Skin of body (tissue), 2 donors: Measurements from ENCODE around the gene MAPK11. TPM values are rescaled to one million over a fixed set of nuclear protein-coding genes. Genes with fewer than 3 reads are reported as not detected.

ENCODE experiments used
- DNase-seq: peaks from one replicate; lab custom pipeline; 2025; lab: John Stamatoyannopoulos, UW
- total RNA-seq: library from RNA; depleted of rRNA; stranded (reverse); fragments of >200 nt; gene quantifications from one replicate; pipeline ENCODE4 v1.2.3, GENCODE V29; 2014

MAPK11 gene
- 5.2 TPM for total RNA-seq

DNA sequence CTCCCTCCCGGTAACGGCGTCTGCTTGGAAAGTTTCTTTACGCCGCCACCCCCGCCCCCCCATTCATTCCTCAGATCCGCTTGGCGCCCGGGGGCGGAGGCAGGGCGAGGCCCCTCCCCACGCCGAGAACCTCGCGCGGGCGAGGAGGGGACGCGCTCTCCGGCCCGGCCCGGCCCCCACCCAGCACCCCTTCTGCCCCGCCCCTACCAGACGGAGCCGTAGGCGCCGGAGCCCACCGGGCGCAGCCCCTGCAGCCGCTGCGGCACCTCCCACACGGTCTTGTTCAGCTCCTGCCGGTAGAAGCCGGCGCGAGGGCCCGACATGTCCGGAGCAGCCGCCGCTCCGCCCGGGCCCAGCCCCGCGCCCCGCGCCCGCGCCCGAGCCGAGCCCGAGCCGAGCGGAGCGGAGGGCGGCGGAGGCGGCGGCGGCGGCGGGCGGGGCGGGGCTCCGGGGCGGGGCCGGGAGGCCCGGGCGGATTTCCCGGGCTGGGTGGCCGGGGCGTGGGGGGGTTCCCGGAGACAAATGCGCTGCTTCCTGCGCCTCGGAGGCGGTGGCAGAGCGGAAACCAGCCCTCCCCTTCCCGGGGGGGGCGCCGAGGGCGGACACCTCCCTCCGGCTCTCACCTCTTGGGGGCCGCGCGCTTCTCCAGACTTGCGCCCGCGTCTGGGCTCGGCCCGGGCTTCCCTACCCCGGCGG is at the start of gene MAPK11:
TSS of gene MAPK11 (minus strand) at position 411 of the 696 bp plus-strand sequence. CDS start at position 323, 88 bp downstream.
- DNase-seq: no peak

DNA sequence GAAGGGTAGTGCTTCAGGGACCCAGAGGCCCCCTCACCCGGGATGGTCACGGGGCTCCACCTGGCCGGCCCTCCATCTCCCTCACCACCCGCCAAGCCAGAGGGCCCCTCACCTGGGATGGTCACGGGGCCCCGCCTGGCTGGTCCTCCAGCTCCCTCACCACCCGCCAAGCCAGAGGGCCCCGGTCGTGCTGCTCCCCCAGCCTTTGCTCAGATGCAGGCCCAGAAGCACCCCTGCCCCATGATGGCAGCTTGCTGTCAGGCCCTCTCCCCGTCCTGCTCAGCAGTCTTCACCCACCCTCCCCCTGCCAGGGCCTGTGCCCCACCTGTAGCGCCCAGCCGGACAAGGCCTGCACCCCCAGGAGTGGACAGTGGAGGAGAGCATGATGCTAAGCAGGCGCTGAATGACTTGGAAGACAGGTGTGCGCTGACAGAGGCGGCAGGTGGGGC is 49.3 kb upstream of the MAPK11 start:
- DNase-seq: no peak

DNA sequence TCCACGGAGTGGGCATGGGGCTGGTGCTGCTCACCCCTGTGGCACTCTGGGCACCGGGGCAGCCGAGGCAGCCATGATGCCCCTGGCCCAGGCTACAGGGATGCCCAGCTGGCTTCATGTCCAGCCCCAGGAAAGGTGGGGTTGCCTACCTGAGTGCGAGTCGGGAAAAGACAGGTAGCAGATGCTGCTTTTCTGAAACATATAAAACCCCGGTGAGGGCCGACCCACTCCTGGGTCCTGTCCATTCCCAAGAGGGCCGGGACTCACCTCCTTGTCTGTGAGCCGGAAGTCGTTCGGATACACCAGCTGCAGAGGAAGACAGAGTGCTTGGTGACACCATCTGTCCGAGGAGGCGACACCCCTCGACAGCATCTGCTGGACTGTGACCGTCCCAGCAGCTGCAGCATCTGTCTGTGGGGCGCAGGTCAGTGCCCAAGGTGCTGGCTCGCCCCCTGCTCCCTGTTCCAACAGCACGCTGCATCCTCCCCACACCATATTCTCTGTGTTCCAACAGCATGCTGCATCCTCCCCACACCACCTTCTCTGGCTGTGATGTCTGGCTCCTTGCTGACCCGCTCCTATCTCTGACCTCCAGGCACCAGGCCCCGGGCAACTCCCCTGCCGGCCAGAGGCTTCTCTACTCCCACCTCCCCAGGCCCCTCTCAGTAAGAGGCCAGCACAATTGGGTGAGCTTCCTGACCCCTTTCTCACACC is 48.7 kb upstream of the MAPK11 start:
- no peak for DNase-seq

DNA sequence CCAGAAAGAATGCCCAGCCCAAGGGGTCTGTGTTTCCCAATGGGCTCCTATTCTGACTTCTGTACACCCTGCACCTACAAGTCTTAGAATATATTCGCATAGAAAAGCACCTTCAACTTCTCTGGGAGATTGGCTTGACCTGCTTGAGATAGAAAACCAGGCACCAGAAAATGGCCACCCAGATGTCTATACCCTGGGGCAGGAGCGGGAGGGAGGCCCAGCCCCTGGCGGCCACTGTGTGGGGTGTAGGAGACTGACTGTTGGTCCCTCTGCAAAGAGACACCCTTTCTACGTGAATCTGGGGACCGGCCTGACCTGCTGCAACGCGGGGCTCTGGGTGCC is 48.1 kb upstream of the MAPK11 start:
- DNase-seq: no peak

DNA sequence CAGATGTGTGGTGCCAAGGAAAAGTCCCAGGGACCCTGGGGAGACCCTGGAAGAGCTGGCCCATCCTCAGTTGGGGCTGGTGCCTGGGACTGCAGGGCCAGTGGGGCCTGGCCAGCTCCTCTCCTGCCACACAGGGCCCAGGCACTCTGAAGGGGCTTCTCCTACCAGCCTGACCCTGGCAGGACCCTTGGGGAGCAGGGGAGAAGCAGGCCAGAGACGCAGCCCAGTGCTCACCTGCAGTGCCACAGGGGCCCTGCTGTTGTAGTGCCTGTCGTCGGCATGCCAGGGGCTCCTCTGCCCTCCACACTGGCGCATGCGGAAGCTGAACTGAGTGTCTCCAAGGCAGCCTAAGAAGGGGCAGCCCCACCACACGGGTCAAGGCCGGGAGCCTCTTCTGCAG is 47.5 kb upstream of the MAPK11 start:
- DNase-seq: no peak

DNA sequence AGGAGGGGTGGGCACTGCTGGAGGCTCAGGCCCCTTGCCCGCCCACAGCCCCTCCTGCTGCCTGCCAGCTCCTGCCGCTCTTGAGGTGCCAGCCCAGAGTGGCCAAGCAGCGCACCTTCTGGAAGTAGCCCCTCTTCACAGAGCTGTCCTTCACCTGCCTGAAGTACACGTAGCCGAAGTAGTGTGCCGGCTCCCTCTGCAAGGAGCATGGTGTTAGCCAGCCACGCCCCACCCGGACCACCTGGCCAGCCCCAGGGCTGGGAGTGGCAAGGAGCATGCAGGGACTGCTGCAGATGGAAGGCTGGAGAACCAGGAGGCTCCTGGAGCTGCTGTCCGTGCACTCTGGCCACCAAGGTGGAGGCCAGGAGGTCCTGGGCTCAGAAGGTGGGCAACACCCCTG is 47.0 kb upstream of the MAPK11 start:
- DNase-seq: no peak

DNA sequence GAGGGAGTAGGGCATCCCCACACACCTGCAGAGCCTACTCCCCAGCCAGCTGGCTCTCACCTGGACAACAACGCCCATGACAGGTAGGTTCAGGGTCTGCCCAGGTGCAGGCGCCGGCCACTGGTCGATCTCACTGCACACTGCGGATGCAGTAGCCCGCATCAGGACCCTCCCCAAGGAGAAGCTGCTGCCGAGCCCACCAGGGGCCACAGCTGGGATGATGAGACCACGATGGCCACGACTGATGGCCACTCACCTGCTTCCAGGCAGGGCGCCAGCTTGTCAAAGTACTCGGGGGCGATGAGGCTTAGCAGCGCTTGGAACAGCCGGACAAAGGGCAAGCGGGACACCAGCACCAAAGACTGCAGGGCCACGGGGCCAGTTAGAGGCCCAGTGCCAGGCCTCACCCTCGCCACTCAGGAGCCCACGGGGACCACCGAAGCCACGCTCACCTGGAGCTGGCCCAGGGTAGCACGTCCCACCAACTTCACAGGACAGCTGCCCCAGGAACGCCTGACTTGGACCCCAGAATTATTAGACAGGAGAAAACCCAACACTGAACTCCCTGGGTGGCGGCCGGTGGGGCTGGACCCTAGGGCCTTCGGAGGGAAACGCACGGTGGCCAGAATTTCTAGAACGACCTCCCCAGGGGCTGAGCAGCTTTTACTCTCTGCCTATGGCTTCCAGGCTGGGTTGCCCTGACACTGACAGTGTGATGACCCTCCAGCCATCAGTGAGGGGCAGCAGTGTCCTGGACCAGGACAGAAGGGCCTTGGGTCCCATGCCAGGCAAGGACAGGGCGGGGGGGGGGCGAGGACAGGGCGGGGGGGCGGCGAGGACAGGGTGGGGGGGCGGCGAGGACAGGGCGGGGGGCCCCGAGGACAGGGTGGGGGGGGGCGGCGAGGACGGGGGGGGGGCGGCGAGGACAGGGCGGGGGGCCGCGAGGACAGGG is 46.2 kb upstream of the MAPK11 start:
- DNase-seq: no peak

DNA sequence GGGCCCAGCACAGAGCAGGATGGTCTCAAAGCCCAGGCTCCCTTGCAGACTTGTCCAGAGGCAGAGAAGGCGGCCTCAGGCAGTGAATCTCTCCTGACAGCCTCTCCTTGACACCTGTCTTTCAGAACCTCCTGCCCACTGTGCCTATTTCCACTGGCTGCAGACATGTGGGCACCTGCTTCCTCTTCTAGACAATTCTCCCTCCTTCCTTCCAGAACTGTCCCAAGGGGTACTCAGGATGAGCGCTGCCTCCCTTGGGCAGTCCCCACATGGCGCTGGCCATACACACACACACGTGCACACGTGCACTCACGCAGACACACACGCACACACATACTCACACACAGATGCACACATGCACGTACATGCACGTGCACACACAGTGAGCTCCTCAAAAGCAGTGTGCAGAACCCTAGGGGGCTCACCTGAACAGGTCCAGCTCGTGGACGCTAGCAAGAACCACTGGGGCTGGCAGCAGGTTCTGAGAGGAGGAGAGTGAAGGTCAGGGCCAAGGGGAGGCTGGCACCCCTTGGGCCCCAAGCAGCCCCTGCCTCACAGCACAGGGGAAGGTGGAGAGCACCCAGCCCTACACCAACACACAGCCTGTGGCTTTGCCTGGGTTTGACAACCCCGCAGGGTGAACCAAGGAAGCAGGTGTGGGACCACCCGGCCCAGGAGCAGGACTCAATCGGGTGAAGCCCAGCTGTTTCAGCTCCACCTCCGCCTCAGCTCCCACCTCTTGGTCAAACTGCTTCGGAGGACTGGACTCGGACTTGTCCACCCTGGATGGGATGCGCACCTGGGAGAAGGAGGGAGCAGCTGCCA is 45.3 kb upstream of the MAPK11 start:
- DNase-seq: no peak

DNA sequence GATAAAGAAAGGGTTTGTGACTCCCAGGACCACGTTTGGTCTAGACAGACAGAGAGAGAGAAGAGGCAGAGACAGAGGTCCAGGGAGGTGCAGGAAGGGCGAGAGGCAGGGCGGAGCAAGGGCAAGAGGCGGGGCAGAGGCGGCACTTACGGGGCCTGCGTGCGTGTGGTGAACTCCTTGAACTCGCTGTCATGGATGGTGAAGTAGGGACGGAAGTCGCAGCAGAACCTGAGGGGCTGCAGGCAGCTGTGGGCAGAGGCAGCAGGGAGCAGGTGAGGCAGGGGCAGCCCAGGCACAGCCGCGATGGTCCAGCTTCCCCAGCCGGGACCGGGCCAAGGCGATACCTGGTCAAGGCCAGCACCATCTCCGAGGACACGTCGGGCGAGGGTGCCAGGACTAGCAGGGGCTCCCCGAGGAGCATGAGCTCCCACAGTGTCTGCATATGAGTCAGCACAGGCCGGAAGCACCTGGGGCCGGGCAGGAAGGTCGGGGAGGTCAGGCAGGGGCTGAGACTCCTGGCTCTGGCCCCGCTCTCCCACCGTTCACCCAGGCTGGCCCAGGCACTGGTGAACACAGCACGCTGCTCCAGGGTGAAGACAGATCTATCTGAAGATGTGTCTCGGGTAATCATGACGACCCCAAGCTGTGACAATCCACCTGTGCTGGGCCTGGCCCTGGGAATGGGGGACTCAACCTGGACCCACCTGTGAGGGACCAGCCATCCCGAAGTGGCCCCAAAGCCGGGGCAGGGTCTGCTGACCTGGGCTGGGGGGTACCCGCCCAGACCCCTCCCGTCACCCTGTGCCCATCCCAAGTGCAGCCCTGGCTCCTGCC is 44.5 kb upstream of the MAPK11 start:
- DNase-seq: no peak

DNA sequence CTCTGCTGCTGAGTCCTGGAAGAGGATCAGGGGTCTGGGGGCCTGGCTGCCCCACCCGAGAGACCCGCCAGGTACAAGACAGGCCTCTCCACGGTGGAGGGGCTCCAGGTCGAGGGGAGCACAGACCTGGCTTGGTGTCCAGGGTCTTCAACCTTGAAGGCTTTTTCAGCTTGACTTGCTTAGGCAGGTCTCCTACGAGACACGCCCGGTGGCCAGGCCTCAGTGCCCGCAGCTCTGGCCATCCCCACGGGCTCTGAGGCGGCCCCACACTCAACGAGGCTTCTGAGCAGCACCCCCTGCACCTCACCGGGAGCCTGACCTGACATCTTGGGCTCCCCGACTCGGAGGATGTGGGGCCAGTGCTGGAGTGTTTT is 43.9 kb upstream of the MAPK11 start:
- DNase-seq: no peak

DNA sequence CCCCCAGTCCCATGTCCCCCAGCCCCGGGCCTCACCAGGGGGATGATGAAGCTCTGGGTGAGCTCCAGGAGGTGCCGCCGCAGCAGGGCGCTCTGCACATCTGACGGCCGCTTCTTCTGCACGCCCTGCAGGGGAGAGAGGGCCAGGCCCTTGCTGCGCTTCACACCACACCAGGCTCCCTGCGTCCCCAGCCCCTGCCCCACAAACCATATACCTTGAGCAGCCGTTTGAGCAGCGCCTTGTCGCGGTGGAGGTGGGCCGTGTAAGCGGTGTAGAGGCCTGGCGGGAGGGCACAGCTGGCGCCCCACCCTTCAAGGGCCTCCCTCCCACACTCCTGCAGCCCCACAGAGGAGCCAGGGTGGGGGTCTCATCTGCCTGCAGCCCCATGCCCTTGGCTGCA is 43.4 kb upstream of the MAPK11 start:
- no peak for DNase-seq

DNA sequence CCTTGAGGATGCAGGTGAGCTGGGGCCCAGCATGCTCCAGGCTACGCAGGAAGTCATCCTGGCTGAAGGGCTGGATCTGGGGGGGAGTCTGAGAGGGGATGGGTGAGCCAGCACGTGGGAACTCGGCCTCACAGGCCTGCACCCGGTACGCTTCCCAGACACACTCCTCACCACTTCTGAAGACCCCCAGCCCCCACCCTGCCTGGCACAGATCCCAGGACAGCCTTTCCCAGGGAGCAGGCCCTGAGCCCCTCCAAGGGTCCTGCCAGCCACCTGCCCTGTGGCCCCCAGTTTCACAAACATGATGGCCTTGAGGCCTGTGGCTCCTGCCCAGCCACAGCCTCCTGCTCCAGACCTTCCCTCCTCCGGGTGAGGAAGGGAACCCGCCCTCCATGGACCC is 42.8 kb upstream of the MAPK11 start:
- DNase-seq: no peak

DNA sequence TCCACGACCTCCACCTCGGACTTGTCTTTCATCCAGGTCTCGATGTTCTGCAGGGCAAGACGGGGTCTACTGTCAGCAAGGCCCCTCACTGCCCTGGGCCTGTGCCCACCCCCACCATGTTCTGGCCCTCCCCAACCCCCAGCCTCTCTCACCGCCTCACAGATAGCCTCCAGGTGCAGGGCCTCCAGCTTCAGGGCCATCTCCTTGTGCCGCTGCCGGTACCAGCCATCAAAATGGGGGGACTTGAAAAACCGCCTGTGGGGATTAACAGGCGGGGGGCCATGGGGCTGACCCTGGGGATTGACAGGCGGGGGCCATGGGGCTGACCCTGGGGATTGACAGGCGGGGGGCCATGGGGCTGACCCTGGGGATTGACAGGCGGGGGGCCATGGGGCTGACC is 42.2 kb upstream of the MAPK11 start:
- DNase-seq: no peak

DNA sequence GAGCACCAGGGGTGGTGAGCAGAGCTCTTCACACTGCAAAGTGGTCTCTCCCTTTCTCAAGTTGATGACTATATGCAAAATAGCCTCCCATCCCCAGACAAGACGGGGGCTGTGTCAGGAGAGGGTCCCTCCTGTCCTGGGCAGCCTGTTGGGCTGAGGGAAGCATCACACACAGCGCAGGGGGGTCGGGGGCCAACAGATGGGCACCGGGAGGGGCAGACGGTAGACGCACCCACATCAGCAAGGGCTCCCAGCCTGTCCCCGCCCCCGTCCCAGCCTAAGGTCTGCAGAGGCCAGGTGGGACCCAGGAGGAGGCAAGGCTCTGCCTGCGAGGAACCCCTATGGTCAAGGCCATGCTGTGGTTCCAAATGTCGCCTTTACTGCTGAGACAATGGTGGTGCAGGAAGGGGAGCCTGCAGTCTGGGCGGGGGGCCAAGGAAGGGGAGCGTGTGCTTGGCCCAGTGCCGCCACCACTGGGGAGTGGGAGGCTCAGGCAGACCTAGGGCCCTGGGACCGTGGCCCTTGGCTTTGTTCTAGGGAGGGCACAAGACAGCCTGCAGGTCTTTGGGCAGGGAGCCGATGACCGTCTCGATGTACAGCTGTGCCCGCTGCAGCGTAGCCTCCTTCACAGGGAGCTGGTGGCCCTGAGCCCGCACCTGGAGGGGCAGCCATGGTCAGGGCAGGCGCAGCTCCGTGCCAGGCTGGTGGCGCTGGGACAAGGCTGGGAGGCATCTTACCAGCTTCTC is 41.6 kb upstream of the MAPK11 start:
- DNase-seq: no peak

DNA sequence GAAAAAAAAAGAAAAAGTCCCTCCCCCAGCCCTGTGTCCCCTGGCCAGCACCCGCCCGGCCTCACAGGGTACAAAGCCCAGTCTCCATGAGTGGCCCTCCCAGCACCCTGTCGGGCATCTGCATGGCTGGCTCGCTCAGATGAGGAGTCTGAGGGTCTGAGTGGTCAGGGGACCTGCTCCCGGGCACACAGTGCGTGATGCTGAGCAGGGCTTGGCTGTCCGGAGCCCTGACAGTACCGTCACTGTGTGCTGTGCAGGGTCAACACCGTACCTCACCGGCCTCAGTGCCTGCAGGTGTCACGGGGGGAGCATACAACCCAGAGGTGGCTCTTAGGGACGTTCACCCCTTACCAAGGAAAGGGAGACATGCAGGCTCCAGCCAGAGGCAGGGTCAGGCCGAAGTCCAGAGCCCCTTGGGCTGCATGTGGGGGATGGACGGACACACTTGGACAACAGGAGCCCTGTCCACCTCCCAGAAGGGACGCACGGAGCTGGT is 40.8 kb upstream of the MAPK11 start:
- no peak for DNase-seq

DNA sequence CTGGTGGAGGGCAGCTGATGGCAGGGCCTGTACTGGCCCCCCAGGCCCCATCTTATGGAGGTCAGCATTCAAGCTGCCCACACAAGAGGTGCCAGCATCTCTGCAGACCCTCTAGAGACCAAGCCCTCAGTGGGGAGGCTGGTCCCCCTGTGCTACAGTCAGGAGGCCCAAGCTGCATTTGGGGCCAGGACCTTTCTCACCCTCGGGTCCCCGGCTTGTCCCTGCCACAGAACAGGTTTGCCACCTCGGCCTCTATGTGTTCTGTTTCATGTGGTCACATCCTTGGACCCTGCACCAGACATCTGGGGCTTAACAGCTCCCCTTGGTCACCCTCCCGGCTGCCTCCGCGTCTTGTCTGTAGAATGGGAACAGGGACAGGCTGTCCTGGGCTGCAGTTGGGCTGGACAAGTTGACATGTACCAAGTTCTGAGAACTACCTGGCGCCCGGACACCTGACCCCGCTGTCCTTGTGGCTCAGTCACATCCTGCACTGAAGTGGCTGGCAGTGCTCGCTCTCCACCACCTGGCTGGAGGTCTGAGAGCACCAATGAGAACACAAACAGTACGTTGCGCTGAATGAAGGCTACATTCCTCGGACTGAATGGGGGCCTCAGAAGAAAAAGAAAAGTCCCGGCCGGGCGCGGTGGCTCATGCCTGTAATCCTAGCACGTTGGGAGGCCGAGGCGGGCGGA is 40.0 kb upstream of the MAPK11 start:
- no peak for DNase-seq

DNA sequence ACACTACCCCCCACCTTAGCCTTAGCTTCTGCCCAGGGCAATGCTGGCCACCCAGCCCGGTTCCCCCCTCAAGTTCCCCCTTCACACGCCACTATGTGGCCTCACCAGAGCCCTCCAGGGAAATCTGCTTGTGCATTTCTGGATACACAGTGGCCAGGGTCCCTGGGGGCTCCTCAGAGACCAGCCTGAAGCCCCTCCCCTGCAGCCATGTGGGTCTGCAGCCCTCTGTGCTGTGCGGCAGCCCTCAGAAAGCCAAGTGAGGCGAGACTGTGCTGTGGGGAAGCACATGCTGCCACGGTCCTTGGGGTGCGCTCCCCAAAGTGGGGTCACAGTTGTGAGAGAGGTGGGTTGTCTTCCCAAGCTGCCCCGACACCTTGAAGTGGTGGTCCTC is 39.4 kb upstream of the MAPK11 start:
- no peak for DNase-seq

DNA sequence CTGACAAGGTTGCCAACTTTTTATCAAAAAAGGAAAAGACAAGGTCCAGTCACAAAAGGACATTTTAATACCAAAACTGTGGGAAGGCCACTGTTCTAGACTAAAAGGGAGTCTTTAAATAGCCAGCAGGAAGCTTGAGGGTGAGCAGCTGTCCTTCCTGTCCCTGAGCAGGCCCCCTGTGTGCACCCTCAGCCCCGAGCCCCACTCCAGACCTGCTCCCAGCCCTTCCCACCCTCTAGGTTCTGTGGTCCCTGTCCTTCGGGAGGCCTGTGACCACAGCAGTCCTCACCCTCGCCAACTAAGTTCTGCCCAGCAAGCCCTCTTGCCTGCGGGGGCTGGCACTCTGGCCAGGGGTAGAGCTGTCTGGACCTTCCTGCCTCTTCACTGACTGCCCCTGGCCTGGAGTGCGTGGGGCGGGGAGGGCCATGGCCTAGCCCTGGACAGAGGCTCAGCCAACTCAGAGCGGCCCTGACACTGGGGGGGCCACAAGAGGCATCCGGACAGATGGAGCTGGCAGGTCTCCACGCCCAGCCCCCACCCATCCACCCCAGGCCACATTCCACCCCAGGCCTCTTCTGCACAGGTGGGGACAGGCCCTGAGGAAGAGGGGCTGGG is 38.9 kb upstream of the MAPK11 start:
- DNase-seq: no peak

DNA sequence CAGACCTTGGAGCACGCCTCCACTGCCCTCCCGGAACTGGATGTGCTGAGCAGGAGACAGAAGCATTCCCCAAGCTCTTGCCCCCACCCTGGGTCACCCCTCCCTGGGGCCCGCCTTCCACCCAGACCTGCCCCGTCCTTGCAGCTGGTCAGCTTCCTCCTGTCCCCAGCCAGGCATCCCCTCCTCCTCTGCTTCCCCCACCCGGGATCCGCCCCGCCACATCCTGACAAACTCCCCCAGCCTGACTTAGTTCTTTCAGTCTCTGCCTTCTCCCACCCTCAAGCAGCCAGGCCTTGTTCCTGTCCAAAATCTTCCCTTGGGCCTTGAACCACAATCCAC is 38.4 kb upstream of the MAPK11 start:
- peak; percentile 19 for DNase-seq
